HG03097 (cell line): ENCODE data around the gene KRT23.

Experiments used
- ATAC-seq: cut with Tn5 transposase; IDR thresholded peaks from one replicate; pipeline ENCODE4 v1.9.1; 2021; ENCODE audit not compliant: unreplicated experiment, low FRiP score

Gene KRT23

GRCh38 chr17:40912486-40913210 is 24.8 kb downstream of the KRT23 start:
- no peak for ATAC-seq

GRCh38 chr17:40910441-40910841 is 27.0 kb downstream of the KRT23 start:
- ATAC-seq, result no peak

GRCh38 chr17:40909755-40910154 is 27.7 kb downstream of the KRT23 start:
- no peak for ATAC-seq

- no peak for ATAC-seq
Measured at GRCh38 chr17:40909351-40909750, 28.1 kb downstream of the KRT23 start.

- ATAC-seq, result no peak
Measured at GRCh38 chr17:40906613-40907012, 30.8 kb downstream of the KRT23 start.

- no peak for ATAC-seq
Measured at GRCh38 chr17:40905370-40905769, 32.1 kb downstream of the KRT23 start.

- no peak for ATAC-seq
Measured at GRCh38 chr17:40903129-40903847, 34.2 kb downstream of the KRT23 start.

GRCh38 chr17:40902498-40902897 is 34.9 kb downstream of the KRT23 start:
- no peak for ATAC-seq

GRCh38 chr17:40901981-40902474 is 35.4 kb downstream of the KRT23 start:
- ATAC-seq, result no peak

GRCh38 chr17:40900809-40901356 is 36.6 kb downstream of the KRT23 start:
- no peak for ATAC-seq

GRCh38 chr17:40896916-40897455 is 40.5 kb downstream of the KRT23 start:
- ATAC-seq, result no peak

- no peak for ATAC-seq
Measured at GRCh38 chr17:40895106-40895730, 42.2 kb downstream of the KRT23 start.

GRCh38 chr17:40888196-40888720 is 49.2 kb downstream of the KRT23 start:
- ATAC-seq, result no peak

GRCh38 chr17:40886090-40886489 is 51.4 kb downstream of the KRT23 start:
- ATAC-seq, result no peak

- ATAC-seq, result no peak
Measured at GRCh38 chr17:40884708-40885512, 52.5 kb downstream of the KRT23 start, which contains the start of gene KRT20. KRT20 (minus strand) TSS chr17:40885242; CDS start chr17:40885185, 57 bp downstream.

GRCh38 chr17:40883626-40884334 is 53.7 kb downstream of the KRT23 start:
- no peak for ATAC-seq

- ATAC-seq, result no peak
Measured at GRCh38 chr17:40883031-40883430, 54.4 kb downstream of the KRT23 start.

- no peak for ATAC-seq
Measured at GRCh38 chr17:40879026-40879425, 58.4 kb downstream of the KRT23 start.

GRCh38 chr17:40878044-40878443 is 59.4 kb downstream of the KRT23 start:
- no peak for ATAC-seq
